Prostate gland (tissue), 2 donors: Measurements from ENCODE around the gene ADISSP. TPM values are rescaled to one million over a fixed set of nuclear protein-coding genes. Genes with fewer than 3 reads are reported as not detected.

ENCODE experiments used
- DNase-seq: peaks from one replicate; pipeline ENCODE4 v3.0.0-alpha.2; 2019; ENCODE audit warnings: low spot score
- H3K27ac ChIP-seq, 2 donors: fragments of 200-600 bp; sonication (generic); 2 replicates each; pipeline ENCODE4 v1.5.1; 2017 to 2019
- H3K27me3 ChIP-seq: fragments of 200-600 bp; sonication (generic); replicated peaks from 2 replicates; pipeline ENCODE4 v1.5.1; 2019; ENCODE audit not compliant: insufficient read depth
- H3K36me3 ChIP-seq, 2 donors: fragments of 200-600 bp; sonication (generic); 1 replicate in 1 of 2; 2 replicates in 1 of 2; pipeline versions ENCODE4 v1.5.1 to v1.8.1; 2017 to 2019
- H3K4me1 ChIP-seq: fragments of 200-600 bp; sonication (generic); replicated peaks from 2 replicates; pipeline ENCODE4 v1.5.1; 2019
- H3K4me3 ChIP-seq, 2 donors: fragments of 200-600 bp; sonication (generic); 2 replicates each; pipeline ENCODE4 v1.5.1; 2017 to 2019
- H3K9me3 ChIP-seq: fragments of 200-600 bp; sonication (generic); 2 replicates; pipeline ENCODE4 v1.5.1; 2017
- POLR2A ChIP-seq: fragments of 450-650 bp; IDR thresholded peaks from one replicate; pipeline ENCODE4 v1.6.1; 2016; ENCODE audit warnings: antibody characterized with exemption, mild to moderate bottlenecking
- POLR2AphosphoS5 ChIP-seq: sonication (generic); formaldehyde crosslinking; IDR thresholded peaks from one replicate; pipeline ENCODE4 v1.6.1; 2017; ENCODE audit warnings: antibody characterized with exemption
- WGBS: methylation state at CpG from one replicate; pipeline ENCODE4 v1.1.5; 2018; 5-methylcytosine and 5-hydroxymethylcytosine counted together
- intact Hi-C: fragments of 100-400 bp; cut with DNase I; formaldehyde crosslinking; loops from one replicate; pipeline ENCODE4 v1.14.2; 2022
- total RNA-seq, 2 donors: library from RNA; depleted of rRNA; stranded (reverse); fragments of >200 nt; gene quantifications; one replicate each; pipeline ENCODE4 v1.1.0, GENCODE V29; 2016
- TF ChIP-seq, protein P1 (sequence below), 4 experiments: fragments of 200-600 bp in 2 of 4; fragments of 450-650 bp in 2 of 4; sonication (generic) in 2 of 4; IDR thresholded peaks; 1 replicate in 3 of 4; 2 replicates in 1 of 4; pipeline ENCODE4 v1.5.1; 2016 to 2019; ENCODE audit warnings: antibody characterized with exemption in 4 of 4, mild to moderate bottlenecking in 2 of 4, moderate library complexity in 2 of 4

Gene ADISSP
- total RNA-seq, 2 donors from 2014 or later, result 11.8 to 14.6 TPM

- H3K9me3 ChIP-seq, result no peaks in the 10 kb centered on the region
- TF ChIP-seq POLR2AphosphoS5, result no peak
- no peak for DNase-seq
- 78% methylated on average over 8 of the region's 8 CpGs for WGBS
- H3K36me3 ChIP-seq, result no peaks in the 10 kb centered on the region
- no peak overlapping the region for H3K4me3 ChIP-seq
- H3K27me3 ChIP-seq, result no peaks in the 10 kb centered on the region
- H3K4me1 ChIP-seq, result peaks cover 5% of the 10 kb centered on the region
- intact Hi-C loops, result no loop called here
- H3K27ac ChIP-seq, result no peak overlapping the region
Observed at GRCh38 chr20:3812975-3813847, 45.7 kb upstream of the ADISSP start.

DNA sequence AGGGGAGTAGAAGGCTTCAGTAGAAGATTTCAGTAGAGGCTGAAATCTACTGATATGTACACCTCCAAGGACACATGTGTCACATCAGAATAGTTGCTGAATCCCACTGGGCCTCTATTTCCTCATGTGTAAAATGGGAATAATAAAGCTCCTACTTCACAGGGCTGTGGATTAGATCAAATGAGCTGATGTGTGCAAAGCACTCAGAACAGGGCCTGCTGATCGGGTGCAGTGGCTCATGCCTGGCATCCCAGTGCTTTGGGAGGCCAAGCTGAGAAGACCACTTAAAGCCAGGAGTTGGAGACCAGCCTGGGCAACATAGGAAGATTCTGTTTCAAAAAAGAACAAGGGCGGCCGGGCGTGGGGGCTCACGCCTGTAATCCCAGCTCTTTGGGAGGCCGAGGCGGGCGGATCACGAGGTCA, 44.7 kb upstream of the ADISSP start:
- Histone ChIP-seq H3K27ac (peak overlapping the region; percentile 85 to 90), H3K4me3 (no peak overlapping the region), H3K27me3 (no peaks in the 10 kb centered on the region), H3K4me1 (peaks cover 5% of the 10 kb centered on the region), H3K9me3 (no peaks in the 10 kb centered on the region), H3K36me3 (no peaks in the 10 kb centered on the region)
- DNase-seq, result no peak
- intact Hi-C loops, result no loop called here
- WGBS, result 96% methylated on average over 9 of the region's 9 CpGs
- TF ChIP-seq, protein P1, sequence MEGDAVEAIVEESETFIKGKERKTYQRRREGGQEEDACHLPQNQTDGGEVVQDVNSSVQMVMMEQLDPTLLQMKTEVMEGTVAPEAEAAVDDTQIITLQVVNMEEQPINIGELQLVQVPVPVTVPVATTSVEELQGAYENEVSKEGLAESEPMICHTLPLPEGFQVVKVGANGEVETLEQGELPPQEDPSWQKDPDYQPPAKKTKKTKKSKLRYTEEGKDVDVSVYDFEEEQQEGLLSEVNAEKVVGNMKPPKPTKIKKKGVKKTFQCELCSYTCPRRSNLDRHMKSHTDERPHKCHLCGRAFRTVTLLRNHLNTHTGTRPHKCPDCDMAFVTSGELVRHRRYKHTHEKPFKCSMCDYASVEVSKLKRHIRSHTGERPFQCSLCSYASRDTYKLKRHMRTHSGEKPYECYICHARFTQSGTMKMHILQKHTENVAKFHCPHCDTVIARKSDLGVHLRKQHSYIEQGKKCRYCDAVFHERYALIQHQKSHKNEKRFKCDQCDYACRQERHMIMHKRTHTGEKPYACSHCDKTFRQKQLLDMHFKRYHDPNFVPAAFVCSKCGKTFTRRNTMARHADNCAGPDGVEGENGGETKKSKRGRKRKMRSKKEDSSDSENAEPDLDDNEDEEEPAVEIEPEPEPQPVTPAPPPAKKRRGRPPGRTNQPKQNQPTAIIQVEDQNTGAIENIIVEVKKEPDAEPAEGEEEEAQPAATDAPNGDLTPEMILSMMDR (IDR thresholded peaks at IDR 0.05), result no peak
- TF ChIP-seq POLR2AphosphoS5, result no peak
- TF ChIP-seq POLR2A, result no peak

DNA sequence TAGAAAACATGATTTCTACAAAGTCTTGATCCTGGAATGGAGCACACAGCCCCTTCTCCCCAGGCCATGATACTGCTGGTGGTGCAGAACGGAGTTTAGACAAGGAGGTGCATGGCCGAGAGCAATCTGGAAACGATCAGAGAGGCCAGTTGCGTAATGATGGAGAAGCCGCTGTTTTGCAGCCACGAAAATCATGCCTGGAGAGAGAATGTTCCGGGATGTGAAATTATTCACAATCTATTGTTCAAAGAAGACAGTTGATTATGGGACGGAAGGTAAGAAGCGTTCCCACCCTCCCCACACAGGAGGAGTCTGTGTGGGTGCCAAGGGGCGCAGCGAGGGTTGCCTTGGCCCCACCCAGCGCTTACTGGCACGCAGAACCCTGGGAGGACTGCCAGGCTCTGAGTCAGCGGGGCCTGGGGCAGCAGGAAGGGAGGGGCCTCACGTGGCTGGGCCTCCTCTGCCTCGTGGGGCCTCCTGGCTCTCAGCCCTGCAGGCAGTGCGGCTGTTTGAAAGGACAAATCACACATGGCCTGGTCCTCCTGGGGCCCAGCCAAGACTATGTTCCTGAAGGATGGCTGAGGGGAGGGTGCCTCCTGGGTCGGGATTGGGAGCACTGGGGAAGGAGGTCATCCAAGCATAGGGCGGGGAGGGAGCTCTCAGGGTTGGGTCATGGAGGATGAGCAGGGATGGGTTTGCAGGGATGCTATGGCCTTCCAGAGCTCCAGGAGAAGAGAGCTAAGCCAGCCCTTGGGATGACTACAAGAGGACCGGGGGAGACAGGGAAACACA, 44.1 kb upstream of the ADISSP start:
- no peaks in the 10 kb centered on the region for H3K27me3 ChIP-seq
- H3K4me3 ChIP-seq, result peak overlapping the region; percentile 15 to 27
- peak overlapping the region; percentile 85 to 90 for H3K27ac ChIP-seq
- no peaks in the 10 kb centered on the region for H3K36me3 ChIP-seq
- intact Hi-C loops, result no loop called here
- TF ChIP-seq, protein P1 (IDR thresholded peaks at IDR 0.05), result no peak
- TF ChIP-seq POLR2AphosphoS5 (peak; percentile 99), POLR2A (peak; percentile 43)
- no peaks in the 10 kb centered on the region for H3K9me3 ChIP-seq
- peak; percentile 97 for DNase-seq
- WGBS, result 4% methylated on average over 20 of the region's 20 CpGs
- H3K4me1 ChIP-seq, result peaks cover 10% of the 10 kb centered on the region

DNA sequence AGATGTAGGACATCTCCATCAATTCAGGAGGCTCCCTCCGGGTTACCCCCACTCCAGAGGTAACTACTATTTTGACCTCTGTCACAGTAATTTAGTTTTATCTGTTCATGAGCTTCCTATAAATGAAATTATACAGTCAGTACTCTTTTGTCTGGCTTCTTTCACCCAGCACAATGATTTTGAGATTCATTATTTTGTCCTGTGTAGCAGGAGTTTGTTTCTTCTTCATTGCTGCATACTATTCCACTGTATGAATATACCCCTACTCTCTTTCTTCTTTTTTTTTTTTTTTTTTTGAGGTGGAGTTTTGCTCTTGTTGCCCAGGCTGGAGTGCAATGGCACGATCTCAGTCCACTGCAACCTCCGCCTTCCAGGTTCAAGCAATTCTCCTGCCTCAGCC, 41.0 kb upstream of the ADISSP start:
- no peaks in the 10 kb centered on the region for H3K9me3 ChIP-seq
- no peaks in the 10 kb centered on the region for H3K36me3 ChIP-seq
- TF ChIP-seq, protein P1 (IDR thresholded peaks at IDR 0.05), result no peak
- no peak for TF ChIP-seq POLR2AphosphoS5
- no peak for TF ChIP-seq POLR2A
- H3K27me3 ChIP-seq, result no peaks in the 10 kb centered on the region
- intact Hi-C loops, result no loop called here
- peak overlapping the region; percentile 82 to 87 for H3K27ac ChIP-seq
- 95% methylated on average over 3 of the region's 3 CpGs for WGBS
- H3K4me3 ChIP-seq, result no peak overlapping the region
- peaks cover 10% of the 10 kb centered on the region for H3K4me1 ChIP-seq
- DNase-seq, result no peak

GRCh38 chr20:3804781-3805180, 37.2 kb upstream of the ADISSP start:
- Histone ChIP-seq H3K9me3 (no peaks in the 10 kb centered on the region), H3K36me3 (no peaks in the 10 kb centered on the region), H3K4me3 (no peak overlapping the region), H3K4me1 (peaks cover 5% of the 10 kb centered on the region), H3K27ac (no peak overlapping the region), H3K27me3 (no peaks in the 10 kb centered on the region)
- TF ChIP-seq POLR2AphosphoS5, result no peak
- TF ChIP-seq, protein P1 (IDR thresholded peaks at IDR 0.05), result no peak
- TF ChIP-seq POLR2A, result no peak
- 91% methylated on average over 11 of the region's 11 CpGs for WGBS
- intact Hi-C loops, result no loop called here
- DNase-seq, result no peak
